NCI-H2227 (cell line): ENCODE data around the gene CXorf38.

Experiments
- DNase-seq: peaks from one replicate; lab custom pipeline; 2025; ENCODE audit not compliant: unreplicated experiment; lab: John Stamatoyannopoulos, UW

Gene CXorf38, protein sequence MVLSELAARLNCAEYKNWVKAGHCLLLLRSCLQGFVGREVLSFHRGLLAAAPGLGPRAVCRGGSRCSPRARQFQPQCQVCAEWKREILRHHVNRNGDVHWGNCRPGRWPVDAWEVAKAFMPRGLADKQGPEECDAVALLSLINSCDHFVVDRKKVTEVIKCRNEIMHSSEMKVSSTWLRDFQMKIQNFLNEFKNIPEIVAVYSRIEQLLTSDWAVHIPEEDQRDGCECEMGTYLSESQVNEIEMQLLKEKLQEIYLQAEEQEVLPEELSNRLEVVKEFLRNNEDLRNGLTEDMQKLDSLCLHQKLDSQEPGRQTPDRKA

DNA sequence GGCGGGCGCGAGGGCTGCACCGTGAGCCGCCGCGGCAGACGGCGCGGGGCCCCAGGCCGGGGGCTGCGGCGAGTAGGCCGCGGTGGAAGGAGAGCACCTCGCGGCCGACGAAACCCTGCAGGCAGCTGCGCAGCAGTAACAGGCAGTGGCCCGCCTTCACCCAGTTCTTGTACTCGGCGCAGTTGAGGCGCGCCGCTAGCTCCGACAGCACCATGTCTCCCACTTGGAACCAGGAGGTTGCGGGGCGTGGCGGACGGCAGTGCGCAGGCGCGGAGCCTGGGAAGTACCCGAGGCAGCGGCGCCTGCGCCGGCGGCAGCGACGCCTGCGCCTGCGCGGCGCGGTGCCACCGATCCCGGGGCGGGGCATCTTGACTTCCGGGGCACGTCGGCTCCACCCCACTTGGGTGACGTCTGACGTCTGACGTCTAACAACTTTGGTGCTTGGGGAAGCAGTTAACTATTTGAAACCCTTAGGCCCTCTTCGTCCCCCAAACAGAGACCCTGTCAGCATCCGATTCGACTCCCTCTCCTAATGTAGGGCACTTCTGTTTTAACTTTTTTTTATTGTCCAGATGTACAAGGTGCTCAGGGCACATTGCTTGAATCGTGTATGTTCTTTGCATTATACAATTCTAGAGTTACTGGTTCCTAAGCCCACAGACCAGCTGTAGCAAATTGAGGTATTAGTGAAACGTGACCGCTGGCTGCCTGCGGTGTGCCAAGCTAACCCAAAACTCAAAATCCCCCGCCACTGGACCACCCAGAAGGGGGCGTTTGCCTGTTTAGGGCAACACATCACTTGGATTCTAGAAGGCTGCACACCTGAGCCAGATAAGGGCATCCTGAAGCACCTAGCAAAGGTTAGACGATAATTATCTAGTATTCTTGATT is at the start of gene CXorf38:
CXorf38 (minus strand) TSS at position 255 of the 891 bp plus-strand sequence; CDS start at position 214, 41 bp downstream.
- peak; percentile 99 for DNase-seq

DNA sequence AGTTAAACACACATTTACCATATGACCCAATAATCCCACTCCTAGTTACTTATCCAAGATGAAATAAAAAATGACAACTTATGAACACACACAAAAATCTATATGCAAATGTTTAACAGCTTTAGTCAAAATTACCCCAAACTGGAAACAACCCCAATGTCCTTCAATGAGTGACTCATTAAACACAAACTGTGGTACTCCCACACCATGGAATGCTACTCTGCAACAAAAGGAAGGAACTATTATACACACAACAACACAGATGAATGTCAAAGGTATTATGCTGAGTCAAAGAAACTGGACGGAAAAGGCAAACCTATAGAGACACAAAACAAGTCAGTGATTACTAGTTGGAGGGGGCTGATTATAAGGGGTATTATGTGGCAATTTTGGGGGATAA is 47.4 kb upstream of the CXorf38 start:
- no peak for DNase-seq

DNA sequence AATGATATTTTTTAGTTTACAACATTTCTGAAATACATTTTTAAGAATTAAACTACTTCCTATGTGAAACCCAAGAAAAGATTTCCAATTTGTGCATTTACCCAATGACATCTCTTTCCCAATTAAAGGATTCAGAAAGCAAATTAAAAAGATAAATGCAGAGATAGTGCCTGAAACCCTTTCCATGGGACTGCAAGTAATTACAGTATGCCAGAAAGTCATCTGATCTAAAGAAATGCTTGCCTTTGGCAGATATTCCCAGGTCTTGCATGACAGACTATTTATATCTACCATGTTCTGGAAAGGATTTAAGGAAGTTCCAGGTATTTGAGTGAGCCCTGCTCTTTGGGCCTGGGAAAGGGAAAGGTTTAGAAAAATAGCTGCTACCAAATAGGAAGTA is 41.6 kb upstream of the CXorf38 start:
- DNase-seq, result no peak

DNA sequence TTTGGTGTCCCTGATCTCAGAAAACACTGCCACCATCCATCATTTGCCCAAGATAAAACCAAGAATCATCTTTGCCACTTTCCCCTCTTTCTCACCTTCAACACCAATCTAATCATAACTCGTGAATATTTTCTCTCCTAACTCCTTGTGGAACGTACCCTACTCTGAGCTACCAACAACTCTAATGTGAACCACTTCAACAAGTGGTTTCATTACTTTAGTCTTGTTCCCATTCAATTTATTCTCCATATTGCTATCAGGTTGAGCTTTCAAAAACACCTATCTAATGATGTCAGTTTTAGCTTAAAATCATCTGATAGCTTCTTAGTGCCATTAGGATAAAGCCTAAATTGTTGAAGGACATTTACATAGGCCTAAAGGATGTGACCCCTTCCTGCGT is 39.8 kb upstream of the CXorf38 start:
- no peak for DNase-seq

- no peak for DNase-seq
Observed at GRCh38 chrX:40685362-40685918, 38.1 kb upstream of the CXorf38 start.

GRCh38 chrX:40684092-40684491 is 36.7 kb upstream of the CXorf38 start:
- DNase-seq, result no peak

DNA sequence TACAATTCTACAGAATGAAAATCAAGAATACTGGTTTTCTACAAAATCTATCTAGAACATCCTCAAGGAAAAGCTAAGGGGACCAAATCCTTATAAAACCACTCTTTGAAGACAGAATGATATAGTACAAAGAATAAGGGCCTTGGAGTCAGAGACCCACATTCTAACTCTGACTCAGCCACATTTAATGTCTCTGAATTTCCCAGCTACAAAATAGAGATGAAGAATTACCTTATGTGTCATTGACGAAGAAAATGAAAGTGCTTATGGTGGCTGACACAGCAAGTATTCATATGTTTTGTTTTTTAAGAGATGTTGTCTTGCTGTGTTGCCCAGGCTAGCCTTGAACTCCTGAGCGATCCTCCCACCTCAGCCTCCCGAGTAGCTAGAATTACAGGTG is 35.9 kb upstream of the CXorf38 start:
- no peak for DNase-seq

DNA sequence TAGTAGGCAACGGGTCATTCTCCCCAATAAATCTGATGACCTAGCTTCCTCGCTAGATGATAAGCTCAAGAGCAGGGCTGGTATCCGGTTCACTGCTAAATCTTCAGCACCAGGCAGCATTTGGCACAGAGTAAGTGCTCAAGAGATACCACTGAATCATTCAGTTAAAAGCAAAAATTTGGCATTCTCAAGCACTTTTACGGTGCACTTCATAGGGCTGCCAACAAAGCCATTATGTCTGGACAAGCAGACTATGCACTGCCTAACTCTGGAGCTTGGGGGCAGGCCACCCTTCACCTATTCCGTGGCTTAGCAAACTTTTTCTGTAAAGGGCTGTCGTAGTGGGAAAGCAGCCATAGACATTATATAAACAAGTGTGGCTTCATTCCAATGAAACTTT is 23.8 kb upstream of the CXorf38 start:
- DNase-seq, result no peak

DNA sequence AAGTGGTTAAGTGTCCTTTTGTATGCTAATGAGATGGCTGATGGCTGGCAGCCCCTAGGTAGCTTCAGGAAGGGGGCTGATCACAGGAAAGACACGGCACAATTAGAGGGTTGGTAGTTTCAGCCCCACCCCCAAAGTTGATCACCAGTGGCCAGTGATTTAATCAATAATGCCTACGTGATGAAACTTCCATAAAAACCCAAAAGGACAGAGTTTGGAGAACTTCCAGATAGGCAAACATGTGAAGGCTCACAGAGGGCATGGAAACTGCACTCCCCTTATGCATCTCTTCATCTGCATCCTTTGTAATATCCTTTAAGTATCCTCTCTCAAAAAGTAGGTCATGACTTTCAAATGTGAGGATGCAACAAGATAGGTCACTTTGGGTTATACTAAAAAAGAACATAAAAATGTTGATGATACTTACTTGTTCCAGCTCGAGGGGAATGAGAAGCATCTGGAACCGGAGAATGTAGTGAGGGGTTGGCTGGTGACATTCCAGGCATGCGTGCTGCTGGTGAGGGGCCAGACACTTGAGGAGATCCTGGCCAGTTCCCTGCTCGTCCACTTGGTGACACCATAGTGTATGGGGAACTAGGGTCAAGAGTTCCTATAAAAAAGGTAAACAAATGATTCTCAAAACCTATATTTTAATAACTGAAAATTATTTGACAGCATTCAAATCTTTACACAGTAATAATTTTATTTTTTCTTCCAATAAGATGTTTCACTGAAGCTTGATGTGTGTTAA is 16.7 kb upstream of the CXorf38 start:
- no peak for DNase-seq

GRCh38 chrX:40663078-40663740 is 15.8 kb upstream of the CXorf38 start:
- DNase-seq, result no peak

GRCh38 chrX:40661489-40661888 is 14.1 kb upstream of the CXorf38 start:
- no peak for DNase-seq

DNA sequence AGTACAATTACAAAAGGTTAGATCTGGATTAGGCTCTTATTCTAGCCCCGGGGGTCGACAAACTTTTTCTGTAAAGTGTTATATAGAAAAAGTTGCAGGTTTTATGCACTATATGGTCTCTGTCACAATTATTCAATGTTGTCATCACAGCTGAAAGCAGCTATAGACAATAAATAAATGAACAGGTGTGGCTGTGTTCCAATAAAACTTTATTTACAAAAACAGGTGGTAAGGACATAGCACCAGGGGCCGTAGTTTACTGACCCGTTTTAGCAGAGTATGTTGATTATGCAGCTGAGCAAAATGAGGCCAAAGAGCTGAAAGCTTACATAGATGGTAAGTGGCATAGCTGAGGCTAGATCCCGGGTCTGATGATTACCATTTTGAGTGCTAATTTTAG is 13.0 kb upstream of the CXorf38 start:
- DNase-seq, result no peak

DNA sequence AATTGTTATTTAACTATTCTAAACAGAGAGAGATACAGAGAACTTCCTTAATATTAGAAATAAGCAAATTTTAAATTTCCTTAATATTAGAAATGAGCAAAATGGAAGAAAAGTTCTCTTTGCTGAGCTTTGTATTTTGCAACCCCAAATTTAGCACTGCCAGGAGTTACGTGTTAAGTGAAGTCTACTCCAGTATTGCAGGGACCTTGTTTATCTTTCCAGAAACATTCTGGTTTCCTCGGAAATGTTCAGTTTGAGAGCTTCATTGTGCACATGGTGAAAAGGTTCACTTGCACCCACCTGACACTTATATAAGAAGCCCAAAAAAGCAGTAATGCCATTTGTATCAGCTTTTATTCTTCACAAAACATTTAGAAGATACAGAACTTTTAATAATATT is 6.2 kb upstream of the CXorf38 start:
- no peak for DNase-seq

- no peak for DNase-seq
Observed at GRCh38 chrX:40652664-40653063, 5.3 kb upstream of the CXorf38 start.

DNA sequence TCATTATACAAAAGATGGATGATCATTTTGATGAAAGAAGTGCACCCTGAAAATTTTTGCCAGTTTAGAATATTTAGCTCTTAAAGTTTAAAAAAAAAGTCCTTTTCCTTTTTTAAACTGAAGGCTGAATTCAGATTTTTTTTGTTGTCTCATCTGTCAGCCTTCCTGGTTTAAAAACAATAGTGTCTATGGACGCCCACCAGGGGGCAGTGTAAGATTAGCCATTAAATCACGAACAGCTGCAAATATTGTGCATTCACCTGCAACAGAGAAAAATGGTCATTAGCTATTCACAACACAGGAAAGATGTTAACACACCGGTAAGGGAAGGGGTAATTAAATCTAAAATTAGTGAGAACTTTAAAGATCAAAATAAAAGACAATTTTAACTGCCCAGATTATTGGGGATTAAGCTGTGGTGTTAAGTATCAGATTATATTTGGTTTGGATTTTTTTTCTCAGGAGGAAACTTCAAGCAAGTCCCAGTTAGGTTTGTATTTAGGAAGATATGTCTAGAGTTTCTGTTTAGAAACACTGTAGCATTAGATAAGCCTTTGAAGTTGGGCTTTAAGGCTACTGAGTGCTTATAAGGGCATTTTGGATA is 4.4 kb upstream of the CXorf38 start:
- peak; percentile 79 for DNase-seq

DNA sequence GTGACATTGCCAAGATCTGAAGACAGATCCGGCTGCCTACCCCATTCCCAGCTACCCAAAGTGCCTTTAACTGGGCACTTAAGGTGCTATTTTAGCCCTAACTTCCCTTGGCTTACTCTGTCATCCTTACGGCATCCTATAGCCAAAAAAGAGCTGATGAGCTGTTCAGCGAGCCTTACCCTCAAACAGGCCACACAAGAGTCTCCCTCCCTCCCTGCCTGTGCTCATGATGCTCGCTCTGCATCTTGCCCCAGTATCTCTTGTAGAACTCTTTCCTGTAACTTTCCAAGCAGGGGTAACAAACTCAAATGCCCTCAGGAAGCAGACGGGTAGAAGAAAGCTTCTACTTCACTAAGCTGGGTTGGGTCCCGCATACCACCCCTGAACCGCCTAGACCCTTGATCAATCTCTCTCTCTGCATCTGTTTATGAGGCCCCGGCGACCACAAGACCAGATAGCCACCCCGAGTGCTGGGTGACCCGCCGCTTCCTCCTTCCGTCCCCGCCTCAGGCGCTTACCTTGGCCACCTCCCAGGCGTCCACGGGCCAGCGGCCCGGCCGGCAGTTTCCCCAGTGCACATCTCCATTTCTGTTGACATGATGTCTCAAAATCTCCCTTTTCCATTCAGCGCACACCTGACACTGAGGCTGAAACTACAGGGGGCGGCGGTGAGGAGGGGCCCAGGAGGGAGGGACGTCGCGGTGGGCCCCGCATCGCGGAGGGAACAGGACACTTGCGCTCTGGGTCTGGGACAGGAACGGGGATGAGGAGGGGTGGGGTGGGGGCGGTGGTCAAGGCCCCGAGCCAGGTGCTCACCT is 663 bp downstream of the CXorf38 start:
- DNase-seq, result peak; percentile 53

DNA sequence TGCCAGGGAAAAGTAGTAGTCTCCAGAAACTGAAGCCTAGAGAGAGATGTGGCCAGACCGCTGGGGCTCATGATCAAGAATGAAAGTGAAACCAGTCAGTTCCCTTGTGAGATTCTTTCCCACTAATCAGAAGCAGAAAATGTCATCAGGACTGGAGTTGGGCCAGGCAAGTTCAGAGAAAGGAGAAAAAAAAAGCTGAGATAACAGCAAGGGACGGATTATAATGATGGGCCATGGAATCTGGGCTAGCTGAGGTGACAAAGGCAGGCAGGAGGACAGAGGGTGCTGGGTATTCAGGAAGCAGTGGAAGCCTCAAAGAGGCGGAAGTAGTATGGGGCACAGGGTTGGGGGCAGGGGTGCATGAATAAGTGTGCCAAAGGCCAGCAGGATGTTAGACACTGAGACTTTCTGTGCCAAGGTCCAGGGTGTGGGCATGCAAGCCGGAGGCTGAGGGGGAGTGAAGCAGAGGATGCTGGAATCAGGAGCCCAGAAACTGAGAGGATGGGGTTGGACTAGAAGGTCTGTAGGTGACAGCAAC is 2.5 kb downstream of the CXorf38 start:
- no peak for DNase-seq

DNA sequence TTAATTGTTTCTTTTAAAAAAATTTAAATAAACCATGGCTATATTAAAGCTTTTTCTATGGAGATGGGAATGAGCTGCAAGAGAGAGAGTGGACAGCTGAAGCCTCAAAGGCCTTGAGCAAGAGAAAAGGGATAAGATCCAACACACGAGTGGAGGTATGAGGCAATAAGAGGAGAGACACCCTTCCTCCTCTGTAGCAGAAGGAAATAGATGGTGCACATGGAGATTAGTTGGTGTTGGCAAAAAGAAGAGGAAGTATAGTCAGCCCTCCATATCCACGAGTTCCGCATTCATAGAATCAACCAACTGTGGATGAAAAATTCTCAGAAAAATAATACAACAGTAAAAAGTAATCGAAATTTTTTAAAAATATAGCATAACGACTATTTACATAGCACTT is 3.2 kb downstream of the CXorf38 start:
- DNase-seq, result no peak

DNA sequence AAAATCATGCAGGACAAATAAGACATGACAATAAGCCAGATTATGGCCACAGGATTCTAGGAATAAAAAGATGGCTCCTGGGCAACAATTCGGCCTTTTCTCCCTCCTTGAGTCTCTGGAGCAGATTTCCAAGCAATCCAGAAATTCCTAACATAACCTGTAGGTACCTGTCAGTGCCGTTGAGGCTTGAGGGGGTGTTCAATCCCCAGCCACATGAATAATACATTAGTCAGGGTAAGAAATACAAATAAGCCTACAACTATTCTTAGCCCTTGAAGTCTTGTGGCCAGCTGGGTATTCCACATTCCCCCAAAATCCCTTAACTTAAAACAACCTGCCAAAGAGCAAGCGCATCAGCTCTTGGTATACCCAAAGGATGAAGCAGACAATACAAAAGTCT is 9.7 kb downstream of the CXorf38 start:
- no peak for DNase-seq
